Measurements from ENCODE around the gene PLEKHH3.

The PLEKHH3 gene

GRCh38 chr17:42684929-42685556 lies 8.2 kb upstream of the PLEKHH3 start:
- DNase-seq = no peak

DNA sequence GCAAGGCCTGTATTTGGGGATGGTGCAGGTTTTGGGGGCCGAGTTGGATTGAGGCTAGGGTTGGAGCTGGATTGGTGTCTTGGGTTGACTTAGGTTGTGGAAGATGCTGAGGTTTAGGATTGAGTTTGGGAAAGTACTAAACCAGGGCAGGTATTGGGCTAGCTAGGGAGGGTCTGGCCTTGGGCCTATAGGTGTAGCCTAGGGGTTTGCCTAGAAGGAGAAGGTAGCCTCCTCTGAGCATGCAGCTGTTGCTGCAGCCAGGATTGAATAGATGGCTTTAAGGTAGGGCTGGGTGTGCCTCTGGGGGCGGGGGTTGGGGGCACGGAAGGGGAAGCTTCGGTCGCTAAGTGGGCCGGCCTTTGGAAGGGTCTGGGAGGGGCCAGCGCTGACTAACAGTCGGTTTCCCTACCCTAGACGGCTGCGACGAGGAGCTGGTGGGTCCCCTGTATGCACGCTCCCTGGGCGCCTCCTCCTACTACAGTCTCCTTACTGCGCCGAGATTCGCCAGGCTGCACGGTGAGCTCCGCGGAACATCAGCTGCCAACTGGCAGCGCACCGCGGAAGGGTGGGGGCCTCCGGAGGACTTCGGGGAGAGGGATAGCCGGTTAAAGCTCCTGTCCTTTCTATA lies 6.7 kb upstream of the PLEKHH3 start:
- DNase-seq = peak; percentile 65

DNA sequence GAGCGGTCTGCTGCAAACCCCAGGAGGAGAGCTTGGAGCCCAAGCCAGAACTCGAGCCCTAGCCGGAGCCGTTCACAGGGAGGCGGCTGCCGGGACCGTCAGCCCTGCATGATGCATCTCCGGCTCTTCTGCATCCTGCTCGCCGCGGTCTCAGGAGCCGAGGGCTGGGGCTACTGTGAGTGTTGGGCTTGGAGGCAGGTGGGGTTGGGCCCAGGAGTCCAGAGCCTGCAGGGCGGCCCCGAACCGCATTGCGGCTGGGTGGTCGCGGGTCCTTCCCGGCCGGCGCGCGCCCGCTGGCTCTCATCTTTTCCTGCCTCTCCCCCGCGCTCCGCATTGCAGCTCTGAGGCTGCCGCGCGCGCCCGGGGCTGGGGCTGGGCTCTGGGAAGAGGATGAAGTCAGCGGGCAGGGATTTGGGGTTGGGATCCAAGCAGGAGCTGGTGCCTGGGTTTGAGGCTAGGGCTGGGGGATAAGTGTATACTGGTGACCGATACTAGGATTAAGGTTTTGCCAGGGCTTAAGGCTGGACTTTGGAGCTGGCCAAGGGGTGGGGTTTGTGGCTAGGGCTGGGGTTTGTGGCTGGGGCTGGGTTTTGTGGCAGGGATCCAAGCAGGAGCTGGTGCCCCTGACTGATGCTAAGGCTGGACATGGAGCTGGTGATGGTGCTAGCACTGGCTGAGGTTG lies 6.1 kb upstream of the PLEKHH3 start:
- DNase-seq = peak; percentile 57

DNA sequence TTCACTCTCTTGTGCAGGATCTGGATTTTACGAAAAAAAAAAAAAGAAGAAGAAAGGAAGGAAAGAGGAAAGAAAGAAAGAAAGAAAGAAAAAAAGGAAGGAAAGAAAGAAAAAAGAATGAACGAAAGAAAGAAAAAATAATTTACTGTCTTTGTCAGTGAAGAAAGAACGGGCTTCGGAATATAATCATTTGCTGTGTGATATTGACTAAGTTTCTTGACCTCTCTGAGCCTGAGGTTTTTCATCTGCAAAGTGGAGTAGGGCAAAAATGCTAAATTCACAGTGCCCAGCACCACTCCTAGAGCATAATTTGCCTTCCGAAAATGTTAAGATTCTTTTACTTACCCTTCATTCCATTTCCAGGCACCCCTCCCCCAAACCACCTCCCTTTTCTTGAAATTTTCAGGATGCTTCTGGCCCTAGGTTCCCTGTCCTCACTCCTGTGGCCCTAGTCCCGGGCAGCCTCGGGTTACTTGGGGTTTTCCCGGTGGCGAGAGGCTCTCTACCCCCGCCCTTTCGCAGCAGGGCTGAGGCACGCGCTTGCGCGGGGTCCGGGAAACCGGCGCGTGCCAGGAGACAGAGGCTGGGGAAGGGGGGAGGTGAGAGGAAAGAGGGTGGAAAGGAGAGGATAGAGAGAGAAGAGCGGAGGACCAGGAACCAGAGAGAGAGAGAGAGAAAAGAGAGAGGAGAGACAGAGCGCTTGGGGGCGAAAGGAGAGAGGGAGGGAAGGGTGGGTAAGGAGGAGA lies 5.4 kb upstream of the PLEKHH3 start, which contains the start of gene CNTNAP1:
Gene CNTNAP1, plus strand, starts transcription at position 556 of the 746 bp plus-strand sequence. CDS start 299 bp downstream, outside the sequence.
- peak; percentile 57 for DNase-seq

DNA sequence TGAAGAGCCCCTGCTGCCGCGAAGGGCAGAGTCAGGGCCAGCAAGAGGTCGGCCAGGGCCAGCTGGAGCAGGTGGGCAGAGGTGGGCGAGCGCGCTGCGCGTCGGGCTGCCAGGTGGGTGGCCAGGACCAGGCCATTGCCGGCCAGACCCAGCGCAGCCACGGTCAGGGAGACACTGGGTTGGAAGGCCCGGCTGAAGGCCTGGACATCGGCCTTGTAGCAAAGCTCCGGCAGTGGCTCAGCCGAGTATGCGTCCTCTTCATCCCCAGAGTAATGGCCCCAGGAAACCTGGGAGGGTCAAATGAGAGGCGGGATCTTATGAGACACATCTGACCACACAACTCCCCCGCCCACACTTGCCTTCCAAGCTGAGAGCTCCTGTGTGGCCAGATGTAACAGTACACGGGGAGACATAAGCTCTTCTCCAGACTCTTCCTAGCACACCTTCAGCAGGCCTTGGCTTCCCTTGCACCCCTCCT lies 3.6 kb upstream of the PLEKHH3 start:
- DNase-seq = peak; percentile 65

- peak; percentile 83 for DNase-seq
These were observed 2.9 kb upstream of the PLEKHH3 start for GRCh38 chr17:42679492-42680330.

- DNase-seq = peak; percentile 65
These were observed 2.2 kb upstream of the PLEKHH3 start for GRCh38 chr17:42678951-42679491.

DNA sequence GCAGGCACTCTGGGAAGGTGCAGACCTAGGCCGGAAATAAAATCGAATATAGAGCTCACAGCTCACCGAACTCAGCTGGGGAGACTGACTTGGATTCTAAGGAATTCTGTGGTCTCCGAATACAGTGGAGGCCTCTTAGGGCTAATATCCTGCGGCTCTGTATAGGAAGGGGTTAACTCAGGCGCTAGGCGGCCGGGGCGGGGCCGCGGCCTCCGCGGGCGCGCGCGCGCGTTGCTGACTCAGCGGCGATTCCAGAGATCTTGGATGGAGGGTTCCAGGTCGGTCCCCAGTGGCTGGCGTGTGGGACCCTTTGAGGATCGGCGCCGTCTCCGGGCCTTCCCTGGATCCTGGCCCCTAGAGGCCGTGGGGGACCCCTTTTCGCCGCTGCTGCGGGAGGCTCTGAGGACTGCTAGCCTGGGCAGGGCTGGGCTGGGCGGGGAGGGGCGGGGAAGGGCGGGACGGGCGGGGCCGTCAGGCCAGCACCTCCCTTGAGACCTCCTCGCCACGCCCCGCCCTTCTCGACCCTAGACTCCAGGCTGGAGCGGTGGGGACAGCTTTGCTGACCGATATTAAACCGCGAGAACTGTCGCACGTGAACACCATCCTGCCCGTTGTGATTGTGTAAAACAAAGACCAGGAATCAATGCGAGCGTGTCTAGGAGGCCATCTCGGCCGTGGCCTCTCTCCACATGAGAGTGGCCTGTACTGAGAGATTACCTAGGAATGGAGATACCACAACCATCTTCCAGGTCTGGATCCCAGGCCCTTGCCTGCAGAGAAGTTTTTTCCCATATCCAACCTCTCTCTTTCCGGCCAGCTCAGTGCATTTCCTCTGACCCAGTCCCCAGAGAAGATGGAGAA lies 1.4 kb upstream of the PLEKHH3 start:
- peak; percentile 86 for DNase-seq

- peak; percentile 99 for DNase-seq
These were observed 441 bp upstream of the PLEKHH3 start for GRCh38 chr17:42677012-42677857.

GRCh38 chr17:42675965-42676423 lies 800 bp downstream of the PLEKHH3 start:
- no peak for DNase-seq

DNA sequence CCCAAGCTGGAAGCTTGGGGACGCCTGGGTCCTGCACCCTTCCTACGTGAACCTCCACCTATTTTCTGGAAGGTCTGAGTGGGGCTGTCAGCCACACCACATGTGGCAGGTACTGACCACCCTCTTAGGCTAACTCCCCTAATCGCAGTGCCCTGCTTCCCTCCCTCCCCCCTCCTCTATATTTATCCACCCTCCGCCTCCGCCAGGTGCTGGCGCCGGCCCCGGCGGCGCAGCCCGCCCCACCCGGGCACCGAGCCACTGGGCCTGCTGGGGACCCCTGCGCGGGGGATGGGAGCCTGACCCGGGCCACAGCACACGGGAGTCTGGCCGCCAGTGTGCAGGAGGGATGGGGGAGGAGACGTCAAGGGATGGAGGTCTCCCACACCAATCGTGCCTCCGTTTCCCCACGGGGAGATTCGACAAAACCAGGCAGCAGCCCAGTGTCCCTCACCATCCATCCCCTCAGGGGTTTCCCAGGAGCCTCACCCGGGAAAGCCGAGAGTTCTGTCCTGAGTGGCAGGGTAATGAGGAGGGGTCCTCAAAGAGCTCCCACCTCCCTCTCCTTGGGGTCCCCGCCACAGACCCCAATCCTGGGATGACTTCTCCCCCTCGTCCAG lies 1.3 kb downstream of the PLEKHH3 start:
- peak; percentile 77 for DNase-seq

DNA sequence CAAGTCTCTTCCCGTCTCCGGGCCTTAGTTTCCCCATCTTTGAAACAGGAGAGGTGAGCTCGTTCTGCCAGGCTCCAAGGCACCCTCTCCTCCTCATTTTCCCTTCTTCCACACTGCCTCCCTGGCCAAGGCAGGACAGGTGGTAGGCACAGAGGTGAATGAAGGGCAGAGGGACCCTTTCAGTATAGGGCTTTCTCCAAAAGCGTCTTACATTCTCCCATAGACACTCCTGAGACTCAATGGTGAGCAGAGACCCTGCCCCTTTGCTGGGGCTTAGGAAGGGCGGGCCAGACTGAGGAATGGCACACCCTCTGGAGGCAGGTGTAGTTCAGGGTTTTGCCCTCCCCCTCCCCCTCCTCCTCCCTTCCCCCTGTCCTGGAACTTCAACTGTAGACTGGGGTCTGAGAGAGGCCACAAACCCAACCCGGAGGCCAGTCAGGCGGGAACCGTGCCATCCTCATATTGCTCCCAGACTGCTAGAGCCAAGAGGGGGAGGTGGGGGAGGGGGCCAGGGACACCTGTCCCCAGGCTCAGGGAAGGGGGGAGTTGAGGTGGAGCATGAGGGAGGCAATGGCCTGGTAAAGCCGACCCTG lies 1.9 kb downstream of the PLEKHH3 start:
- peak; percentile 79 for DNase-seq

DNA sequence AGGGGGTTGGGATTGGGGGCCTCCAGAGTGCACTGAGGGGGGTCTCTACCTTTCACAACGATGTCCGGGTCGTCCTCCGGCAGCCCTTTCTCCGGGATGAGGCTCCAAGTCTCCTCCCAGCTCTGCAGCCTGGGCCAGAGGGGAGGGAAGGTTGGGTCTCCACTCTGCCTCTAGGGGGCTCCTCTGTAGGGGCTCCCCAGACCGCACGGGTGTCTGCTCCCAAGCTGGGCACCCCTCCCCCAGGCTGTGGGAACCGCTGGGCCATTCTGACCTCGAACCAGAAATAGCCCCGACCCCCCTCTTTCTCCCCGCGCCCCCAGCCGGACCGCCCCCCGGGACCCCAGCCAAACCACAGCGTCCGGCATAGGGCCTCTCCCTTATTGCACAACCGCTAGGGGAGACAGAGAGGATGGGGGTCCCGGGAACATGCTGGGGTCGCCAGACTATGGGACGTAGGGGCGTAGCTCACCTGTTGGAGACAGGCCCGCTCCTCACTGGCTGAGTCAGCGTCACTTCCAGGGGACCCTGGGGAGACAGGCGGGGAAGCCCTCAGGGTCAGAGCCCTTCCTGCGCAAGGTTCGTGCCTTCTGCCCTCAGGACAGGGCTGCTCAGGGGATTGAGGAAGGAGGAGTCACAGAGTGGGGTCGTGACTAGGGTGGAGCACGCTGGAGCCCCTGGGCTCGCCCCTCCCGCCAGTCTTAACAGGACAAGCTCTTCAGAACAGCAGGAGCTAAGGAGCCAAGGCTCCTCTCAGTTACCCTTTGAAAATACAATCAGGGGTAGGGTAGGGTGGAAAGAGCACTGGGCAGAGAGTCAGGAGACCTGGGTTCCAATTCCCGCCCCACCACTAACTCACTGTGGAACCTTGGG lies 2.7 kb downstream of the PLEKHH3 start:
- peak; percentile 22 for DNase-seq

DNA sequence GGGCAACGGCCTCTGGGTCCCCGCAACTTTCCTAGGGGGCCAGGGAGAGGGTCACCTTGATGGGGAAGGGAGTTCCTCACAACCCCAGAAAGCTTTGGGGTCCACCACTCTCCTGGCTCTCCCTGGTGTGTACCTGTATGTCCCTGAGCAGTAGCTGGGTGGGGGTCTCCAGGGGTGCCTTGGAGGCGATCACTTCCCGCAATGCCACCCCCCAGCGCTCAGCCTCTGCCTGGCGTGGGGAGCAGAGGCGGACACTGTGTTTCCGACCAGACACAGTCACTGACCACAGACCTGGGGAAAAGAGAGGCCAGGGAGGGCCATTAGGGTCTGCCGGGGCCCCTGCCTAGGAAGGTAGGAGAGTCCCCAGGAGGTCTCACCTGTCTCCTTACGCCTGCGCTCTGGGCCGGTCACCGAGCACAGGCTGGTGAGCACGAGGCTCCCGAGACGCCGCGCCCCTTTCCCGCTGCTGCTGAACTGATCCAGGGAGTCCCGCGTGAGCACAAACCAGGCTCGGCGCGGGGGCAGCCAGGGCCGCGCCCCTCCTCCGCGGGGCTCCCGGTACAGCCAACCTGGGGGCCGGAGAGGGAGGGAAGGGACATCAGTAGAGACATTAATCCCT lies 3.4 kb downstream of the PLEKHH3 start:
- no peak for DNase-seq

DNA sequence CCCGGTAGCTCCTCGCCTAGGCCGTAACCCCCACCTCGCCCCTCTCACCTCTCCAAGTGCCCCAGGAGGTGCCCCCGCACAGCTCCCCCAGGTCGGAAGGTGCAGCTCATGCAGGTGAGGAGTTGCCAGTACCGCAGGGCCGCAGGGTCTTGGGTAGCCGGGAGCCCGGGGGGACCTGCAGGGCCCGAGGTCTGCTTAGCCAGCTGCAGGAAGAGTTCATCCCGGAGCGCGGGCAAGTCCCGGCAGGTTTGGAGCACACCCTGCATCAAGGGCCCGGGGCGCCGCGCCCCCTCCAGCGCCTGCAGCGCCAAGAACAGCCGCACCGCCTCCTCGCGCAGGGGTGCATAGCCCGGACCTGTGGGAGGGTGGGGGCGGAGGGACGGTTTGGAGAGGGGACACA lies 4.8 kb downstream of the PLEKHH3 start:
- peak; percentile 81 for DNase-seq

DNA sequence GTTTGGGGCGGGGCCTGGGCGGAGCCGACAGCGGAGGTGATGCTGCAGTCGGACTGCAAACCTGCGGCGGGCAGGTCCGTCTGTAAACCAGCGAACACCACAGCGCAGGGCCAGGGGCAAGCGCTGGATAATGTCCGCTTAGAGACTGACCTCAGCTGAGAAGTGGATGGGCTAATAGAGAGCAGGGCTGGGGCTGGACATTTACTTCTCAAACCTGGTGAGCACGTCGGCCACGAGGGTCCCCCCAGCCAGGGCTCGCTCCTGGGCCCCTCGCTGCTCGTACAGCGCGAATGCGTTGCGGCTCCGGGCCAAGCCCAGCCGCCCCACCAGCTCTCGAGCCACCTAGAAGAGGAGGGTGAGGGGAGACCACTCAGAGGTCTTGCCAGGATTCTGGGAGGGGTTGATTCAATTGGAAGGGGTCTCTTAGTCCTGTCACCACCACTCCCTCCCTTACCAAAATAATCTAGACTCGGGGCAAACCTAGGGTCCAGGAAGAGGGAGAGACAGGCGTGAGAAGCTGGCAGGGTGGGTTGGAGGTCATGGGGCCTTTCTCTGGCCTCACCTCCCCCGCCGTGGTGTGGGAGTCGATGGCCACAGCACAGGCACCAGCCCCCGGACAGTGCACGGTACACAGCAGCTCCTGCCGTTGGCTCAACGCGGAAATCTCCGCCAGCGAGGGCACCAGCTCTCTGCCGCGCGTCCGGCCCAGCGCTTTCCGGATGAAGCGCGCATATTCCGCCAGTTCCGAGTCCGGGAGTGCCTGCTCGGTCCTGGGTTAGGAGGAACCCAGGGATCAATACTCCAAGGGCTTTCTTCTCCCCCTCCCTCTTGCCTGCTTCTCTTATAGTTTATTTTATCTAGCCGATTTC lies 5.8 kb downstream of the PLEKHH3 start:
- DNase-seq = no peak

All from NCI-H510A (cell line).